Myocyte (in vitro differentiated cells): ENCODE results near the gene CEACAM6. TPM values are rescaled to one million over a fixed set of nuclear protein-coding genes. Genes with fewer than 3 reads are reported as not detected.
"Not testable (repeated sequence)": the region's sequence is repeated elsewhere in the genome, so short reads cannot be mapped to it uniquely, and the experiment has no call there.

ENCODE experiments used
- DNase-seq: peaks from one replicate; pipeline ENCODE4 v3.0.0-alpha.2; 2012; ENCODE audit warnings: low read depth
- polyA plus RNA-seq: library from polyadenylated mRNA; unstranded; fragments of >200 nt; gene quantifications from one replicate; pipeline ENCODE4 v1.2.1, GENCODE V29; 2012; ENCODE audit warnings: missing spikeins
- total RNA-seq: library from RNA; depleted of rRNA; stranded (reverse); fragments of >200 nt; gene quantifications from 2 replicates; pipeline ENCODE4 v1.2.3, GENCODE V29; 2014

The CEACAM6 gene
- total RNA-seq: not detected in 2 replicates
- not detected for polyA plus RNA-seq

DNA sequence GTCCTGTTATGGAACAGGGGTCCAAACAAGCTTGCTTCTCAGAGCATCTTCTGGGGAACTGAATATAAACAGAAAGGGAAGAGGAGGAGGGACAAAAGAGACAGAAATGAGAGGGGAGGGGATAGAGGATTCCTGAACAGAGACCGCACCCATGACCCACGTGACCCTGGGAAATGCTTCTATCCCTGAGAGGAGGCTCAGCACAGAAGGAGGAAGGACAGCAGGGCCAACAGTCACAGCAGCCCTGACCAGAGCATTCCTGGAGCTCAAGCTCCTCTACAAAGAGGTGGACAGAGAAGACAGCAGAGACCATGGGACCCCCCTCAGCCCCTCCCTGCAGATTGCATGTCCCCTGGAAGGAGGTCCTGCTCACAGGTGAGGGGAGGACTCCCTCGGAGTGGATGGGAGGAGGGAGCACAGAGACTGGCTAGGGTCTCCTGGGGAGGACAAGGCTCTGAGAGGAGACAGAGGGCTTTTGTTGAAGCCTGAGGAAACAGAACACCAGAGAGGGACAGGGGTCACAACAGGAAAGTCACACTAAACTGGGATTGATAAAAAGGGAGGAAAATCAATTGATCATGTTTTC, at the start of gene CEACAM6:
CEACAM6 (plus strand) TSS at position 203 of the 586 bp plus-strand sequence; CDS start at position 312, 109 bp downstream.
- DNase-seq: no peak

DNA sequence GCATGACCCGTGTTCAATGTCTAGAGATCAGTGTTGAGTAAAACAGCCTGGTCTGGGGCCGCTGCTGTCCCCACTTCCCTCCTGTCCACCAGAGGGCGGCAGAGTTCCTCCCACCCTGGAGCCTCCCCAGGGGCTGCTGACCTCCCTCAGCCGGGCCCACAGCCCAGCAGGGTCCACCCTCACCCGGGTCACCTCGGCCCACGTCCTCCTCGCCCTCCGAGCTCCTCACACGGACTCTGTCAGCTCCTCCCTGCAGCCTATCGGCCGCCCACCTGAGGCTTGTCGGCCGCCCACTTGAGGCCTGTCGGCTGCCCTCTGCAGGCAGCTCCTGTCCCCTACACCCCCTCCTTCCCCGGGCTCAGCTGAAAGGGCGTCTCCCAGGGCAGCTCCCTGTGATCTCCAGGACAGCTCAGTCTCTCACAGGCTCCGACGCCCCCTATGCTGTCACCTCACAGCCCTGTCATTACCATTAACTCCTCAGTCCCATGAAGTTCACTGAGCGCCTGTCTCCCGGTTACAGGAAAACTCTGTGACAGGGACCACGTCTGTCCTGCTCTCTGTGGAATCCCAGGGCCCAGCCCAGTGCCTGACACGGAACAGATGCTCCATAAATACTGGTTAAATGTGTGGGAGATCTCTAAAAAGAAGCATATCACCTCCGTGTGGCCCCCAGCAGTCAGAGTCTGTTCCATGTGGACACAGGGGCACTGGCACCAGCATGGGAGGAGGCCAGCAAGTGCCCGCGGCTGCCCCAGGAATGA, 48.4 kb upstream of the CEACAM6 start:
- DNase-seq: no peak

GRCh38 chr19:41707502-41707812, 47.9 kb upstream of the CEACAM6 start:
- no peak for DNase-seq

DNA sequence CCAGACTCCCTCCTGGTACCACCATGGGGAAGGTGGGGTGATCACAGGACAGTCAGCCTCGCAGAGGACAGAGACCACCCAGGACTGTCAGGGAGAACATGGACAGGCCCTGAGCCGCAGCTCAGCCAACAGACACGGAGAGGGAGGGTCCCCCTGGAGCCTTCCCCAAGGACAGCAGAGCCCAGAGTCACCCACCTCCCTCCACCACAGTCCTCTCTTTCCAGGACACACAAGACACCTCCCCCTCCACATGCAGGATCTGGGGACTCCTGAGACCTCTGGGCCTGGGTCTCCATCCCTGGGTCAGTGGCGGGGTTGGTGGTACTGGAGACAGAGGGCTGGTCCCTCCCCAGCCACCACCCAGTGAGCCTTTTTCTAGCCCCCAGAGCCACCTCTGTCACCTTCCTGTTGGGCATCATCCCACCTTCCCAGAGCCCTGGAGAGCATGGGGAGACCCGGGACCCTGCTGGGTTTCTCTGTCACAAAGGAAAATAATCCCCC, 47.4 kb upstream of the CEACAM6 start:
- no peak for DNase-seq

DNA sequence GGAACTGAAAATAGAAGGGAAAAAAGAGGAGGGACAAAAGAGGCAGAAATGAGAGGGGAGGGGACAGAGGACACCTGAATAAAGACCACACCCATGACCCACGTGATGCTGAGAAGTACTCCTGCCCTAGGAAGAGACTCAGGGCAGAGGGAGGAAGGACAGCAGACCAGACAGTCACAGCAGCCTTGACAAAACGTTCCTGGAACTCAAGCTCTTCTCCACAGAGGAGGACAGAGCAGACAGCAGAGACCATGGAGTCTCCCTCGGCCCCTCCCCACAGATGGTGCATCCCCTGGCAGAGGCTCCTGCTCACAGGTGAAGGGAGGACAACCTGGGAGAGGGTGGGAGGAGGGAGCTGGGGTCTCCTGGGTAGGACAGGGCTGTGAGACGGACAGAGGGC, 46.8 kb upstream of the CEACAM6 start, which contains the start of gene CEACAM5:
CEACAM5 (plus strand) TSS at position 146 of the 400 bp plus-strand sequence; CDS start at position 252, 106 bp downstream.
- DNase-seq: no peak

- DNase-seq: not testable (repeated sequence)
Observed at GRCh38 chr19:41709516-41709915, 45.8 kb upstream of the CEACAM6 start.

GRCh38 chr19:41709951-41710645, 45.2 kb upstream of the CEACAM6 start:
- DNase-seq: no peak

DNA sequence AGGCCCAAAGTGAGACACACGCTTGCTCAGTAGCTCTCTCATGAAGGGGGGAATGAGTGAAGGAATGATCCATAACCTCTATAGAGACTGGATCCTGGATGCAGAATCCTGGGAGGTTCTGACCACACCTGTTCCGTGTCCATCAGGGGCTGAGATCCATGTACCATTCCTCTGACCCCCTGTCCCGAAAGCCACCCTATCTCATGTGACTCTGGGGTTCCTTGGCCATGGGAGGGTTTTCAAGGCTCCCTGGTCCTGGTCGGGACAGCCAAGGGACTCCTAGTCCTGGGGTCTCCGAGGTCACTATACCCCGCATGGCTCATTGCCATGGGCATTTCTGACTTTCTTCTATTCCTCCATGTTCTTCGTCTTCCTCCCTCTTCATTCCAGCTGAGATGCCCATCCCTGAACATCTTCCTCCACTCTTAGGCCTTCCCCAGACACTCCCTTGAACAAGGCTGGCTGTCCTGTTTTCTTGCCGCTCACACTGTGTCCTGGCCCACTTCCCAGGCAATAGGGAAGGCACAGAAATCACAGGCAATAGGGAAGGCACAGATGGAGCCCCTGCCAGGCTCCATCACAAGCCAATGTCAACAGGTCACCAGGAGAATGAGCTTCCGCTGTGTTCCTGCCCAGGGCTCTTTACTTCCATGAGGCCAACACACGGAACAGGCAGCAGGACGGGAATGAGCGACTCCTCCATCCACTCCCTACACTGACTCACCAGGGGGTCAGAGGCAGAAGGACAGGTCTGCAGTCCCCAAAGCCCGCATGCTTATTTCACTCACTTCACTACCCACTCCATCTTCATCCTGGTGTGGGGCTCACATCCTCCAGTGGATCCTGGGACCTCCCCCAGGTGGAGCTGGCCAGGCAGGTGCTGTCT, 43.7 kb upstream of the CEACAM6 start:
- no peak for DNase-seq

- no peak for DNase-seq
Observed at GRCh38 chr19:41714598-41714997, 40.7 kb upstream of the CEACAM6 start.

DNA sequence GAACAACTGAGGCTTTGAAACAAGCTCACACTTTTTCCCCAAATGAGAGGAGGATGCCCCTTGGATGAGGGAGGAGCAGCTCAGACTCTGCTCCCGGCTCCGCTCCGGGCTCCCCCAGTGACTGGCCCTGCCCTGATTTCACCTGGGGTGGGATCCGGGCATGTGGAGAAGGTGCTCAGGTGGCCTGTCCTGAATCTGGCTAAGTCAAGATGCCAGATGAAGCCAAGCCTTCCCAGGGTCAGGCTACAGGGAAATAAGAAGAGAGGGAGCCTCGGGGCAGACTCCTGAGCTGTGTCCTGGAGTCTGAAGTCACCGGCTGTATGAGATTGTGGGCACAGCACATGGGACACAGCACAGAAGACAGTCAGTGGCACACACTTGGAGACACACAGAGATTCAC, 36.6 kb upstream of the CEACAM6 start:
- no peak for DNase-seq

DNA sequence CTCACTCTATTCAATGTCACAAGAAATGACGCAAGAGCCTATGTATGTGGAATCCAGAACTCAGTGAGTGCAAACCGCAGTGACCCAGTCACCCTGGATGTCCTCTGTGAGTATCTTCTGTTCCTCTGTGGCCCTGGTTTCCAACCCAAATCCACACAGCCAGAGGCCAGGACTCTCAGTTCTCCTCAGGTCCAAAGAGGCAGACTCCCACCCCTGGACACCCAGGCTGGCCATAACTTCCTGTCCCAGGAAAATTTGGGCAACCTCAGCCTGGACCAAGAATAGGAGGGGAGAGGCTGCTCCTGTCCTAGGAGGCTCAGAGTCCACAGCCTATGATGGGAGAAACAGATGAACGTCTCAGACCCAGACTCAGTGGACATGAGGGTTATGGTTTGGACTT, 35.2 kb upstream of the CEACAM6 start:
- DNase-seq: no peak

- no peak for DNase-seq
Observed at GRCh38 chr19:41726493-41726892, 28.8 kb upstream of the CEACAM6 start.

DNA sequence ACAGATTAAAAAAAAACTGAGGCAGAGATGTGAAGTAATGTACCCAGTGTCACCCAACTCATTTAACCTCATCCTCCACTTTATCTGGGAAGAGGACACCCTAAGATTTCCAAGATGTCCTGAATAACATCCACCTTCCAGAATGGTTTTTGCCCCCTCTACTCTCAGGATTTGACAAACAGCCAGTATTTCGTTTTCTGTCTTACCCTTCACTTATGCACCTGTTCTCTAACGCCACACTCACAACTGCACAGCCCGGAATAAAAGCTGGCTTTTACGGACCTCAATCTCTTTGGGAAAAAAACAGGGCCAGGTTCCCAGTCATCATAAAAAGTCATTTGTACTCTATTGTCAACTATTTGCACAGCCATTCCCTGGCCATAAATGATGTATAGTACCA, 21.2 kb upstream of the CEACAM6 start:
- no peak for DNase-seq

GRCh38 chr19:41734585-41734984, 20.7 kb upstream of the CEACAM6 start:
- no peak for DNase-seq

- DNase-seq: no peak
Observed at GRCh38 chr19:41735071-41735600, 20.2 kb upstream of the CEACAM6 start.

DNA sequence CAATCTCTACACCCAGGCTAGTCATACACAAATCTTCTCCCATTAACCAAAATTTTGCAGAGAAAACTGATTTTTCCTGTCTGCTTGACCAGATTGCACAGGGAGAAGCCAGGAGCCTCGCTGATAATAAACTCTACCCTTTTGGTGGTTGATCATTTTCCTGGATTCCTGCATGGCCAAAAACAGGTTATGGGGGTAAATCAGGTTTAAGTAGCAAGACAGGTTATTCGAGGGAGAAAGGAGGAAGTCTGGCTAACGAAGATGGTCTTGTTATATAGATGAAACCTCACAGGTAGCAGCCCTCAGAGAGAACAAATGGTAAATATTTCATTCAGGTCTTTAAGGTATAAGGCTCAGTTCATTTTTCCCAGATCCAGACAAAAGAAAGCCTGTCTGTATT, 16.0 kb upstream of the CEACAM6 start:
- DNase-seq: no peak

- DNase-seq: no peak
Observed at GRCh38 chr19:41740415-41741243, 14.7 kb upstream of the CEACAM6 start.

GRCh38 chr19:41741244-41741554, 14.1 kb upstream of the CEACAM6 start:
- DNase-seq: no peak

GRCh38 chr19:41744850-41745249, 10.5 kb upstream of the CEACAM6 start:
- no peak for DNase-seq

GRCh38 chr19:41745756-41746155, 9.6 kb upstream of the CEACAM6 start:
- no peak for DNase-seq
